Posterior cingulate gyrus (tissue), 11 donors: ENCODE results near the gene MAP7D3.
"Not testable (repeated sequence)": the region's sequence is repeated elsewhere in the genome, so short reads cannot be mapped to it uniquely, and the experiment has no call there.

Source experiments
- DNase-seq, 10 donors: peaks; one replicate each; pipeline versions ENCODE4 v3.0.0 to v3.0.0-alpha.2; 2020 to 2021; ENCODE audit warnings: mixed read lengths in 3 of 10
- intact Hi-C: fragments of 100-400 bp; cut with DNase I; formaldehyde crosslinking; loops from one replicate; pipeline ENCODE4 v1.15.1; 2023

The MAP7D3 gene

DNA sequence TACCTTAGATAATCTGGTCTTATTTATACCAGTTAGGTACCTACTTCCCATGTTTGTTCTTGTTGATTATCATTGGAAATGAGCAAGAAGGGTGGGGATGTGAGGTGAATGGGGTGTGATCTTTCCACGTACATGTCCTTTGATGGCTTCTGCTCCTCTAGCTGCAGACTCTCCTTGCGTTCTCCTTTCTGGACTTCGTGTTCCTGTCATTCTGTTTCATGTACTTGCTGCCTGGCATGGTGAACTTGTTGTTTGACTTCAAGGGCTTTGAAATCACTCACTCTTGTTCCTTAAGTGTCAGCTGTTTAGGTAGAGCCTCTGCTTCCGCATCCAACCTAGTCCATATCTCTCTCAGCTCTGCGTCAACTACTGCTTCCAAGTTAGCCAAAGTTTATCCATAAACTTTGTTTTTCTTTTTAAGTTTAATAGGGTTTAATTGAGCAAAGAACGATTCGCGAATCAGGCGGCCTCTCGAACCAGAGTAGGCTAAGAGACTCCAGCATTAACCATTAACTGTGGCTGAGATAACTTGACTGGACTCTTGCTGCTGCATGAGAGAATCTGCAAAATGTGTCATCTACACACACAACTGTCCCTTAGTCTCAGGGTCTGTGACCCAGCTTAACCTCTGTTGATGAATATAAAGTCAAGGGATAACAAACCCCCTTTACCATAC, 61.0 kb downstream of the MAP7D3 start:
- intact Hi-C loops, result no loop called here

DNA sequence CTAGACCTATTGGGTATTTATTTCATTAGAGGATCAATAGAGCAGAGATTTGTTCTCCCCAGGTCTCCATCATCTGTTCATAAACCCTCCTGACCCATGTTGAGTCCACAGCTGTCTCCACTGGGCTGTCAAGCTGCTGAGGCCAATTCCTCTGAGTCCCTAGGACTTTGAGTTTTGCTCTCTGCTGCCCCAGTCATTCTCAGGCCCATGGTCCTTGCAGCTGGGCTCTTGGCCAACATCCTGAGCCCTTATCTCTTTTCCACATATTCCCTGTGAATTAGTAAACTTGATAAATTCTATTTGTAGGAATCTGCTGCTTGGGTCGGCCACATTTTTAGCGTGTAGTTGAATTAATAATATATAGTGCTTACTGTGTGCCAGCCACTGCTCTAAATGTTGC, 62.0 kb downstream of the MAP7D3 start:
- no peak for DNase-seq
- intact Hi-C loops, result no loop called here

More for the DNA sequence above, 61.0 kb downstream of the MAP7D3 start:
- DNase-seq, result no peak

DNA sequence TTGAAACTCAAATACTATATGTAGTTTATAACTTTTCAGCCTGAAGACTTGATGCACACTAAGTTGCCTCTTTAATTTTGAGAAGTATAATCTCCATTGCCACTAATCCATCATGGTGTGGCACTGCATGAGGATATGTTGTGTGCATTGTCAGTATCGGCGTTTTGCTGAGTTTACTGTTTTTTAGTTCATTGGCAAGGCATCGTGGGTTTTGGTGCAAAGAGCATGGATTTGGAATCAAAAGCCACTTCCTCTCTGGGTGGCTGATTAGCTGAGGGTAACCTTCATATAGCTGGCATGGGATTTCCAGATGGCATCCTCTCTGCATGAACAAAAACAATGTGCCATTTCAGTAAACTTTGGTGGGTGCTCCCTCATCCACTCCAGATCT, 65.2 kb downstream of the MAP7D3 start:
- intact Hi-C loops, result no loop called here

DNA sequence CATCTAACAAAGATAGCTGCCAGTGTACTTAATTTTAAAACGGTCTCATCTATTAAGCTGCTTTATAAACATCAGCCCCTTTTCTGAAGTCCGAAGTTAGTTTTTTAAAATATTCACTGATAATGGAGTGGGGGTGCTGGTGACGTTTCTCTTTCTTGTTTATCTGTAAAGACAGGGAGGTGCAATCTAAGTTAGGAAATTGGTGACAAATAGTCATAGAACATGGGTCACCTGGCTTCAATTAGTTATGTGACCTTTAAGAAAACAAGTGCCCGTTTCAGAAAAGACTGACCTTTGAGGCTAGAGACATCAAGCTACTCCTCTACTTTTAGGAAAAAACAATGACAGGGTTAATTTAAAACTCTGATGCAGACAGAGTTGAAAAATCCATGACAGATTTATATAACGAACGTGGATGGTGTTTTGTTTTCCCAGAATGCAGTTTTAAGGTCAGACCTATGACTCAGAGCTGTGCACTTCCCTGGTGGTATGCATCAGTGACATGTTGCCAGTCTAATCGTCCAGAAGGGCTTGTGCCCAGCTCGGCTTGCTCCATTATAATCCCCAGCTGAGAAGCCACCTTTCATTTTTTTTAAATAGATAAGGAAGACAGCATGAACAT, 65.7 kb downstream of the MAP7D3 start:
- intact Hi-C loops, result no loop called here
- DNase-seq, result no peak

More for the DNA sequence above, 65.2 kb downstream of the MAP7D3 start:
- no peak for DNase-seq

DNA sequence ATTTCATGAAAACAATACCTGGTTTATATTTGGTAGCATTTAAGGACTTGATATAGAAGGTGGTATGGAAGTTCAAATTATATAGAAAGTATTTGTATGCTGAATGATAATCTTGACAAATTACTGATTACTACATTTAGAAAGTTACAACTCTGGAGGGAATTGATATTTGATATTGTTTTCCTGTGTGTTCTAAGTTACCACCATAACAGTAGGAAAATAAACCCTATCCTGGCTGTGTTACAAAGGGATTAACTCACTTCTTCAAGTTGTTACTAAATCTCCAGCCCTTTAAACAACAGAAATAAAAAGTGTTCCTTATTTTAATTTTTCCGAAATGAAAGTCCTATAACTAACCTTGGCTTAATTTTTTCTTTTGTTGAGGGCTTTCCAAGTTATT, 67.3 kb downstream of the MAP7D3 start:
- intact Hi-C loops, result no loop called here
- DNase-seq, result no peak

DNA sequence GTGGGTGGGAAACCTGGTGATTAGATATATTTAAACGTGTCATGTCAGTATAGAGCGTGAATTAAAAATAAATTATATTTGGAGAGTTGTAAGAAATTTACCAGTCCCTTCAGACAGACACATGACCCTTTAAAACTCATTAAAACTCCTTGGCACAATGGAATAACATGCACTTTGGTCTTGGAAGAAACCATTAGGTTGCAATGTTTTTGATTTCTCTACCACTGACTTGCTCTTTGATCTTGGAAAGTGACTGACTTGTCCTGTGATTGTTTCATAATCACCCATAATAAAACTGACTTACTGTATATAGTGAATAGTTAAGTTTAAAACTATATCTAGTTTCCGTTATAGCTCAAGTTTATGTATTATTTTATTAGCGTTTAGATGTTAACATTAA, 68.0 kb downstream of the MAP7D3 start:
- intact Hi-C loops, result no loop called here
- no peak for DNase-seq

DNA sequence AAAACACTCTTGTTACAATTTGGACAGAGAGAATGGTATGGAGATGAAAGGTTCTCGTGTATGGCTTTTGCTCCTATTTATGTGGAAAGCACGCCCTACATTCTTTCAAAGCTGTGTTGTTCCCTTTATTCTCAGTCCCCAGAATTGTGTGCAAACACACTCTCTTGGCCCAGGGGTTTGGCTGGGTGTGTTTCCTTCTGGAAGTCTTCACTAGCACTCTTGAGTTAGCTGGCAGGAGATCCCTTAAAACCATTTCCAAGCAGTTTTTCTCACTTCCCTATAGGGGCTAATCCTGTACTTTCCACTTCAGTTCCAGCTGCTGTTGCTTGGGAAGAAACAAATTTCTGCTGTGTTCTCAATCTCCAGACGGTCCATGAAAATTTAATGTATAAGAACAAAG, 68.8 kb downstream of the MAP7D3 start:
- intact Hi-C loops, result no loop called here
- DNase-seq, result no peak

DNA sequence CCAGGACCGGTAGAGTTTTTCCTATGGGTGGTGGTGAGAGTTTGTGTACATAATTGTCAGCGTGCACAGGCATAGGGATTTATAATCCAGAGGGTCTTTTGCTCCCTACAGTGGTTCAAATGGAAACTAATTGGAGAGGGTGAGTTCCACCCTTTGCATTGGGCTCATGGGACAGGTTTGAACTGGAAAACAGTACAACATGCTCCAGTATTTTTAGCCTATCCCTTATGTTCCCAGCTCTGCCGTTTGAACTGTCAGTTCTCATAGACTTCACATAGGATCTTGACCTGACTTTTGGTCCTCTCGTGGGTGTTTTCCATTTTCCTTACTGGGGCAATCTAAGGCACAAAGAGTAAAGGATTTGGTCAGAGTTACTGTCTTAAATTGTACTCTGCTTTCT, 72.1 kb downstream of the MAP7D3 start:
- intact Hi-C loops, result no loop called here
- DNase-seq, result no peak

DNA sequence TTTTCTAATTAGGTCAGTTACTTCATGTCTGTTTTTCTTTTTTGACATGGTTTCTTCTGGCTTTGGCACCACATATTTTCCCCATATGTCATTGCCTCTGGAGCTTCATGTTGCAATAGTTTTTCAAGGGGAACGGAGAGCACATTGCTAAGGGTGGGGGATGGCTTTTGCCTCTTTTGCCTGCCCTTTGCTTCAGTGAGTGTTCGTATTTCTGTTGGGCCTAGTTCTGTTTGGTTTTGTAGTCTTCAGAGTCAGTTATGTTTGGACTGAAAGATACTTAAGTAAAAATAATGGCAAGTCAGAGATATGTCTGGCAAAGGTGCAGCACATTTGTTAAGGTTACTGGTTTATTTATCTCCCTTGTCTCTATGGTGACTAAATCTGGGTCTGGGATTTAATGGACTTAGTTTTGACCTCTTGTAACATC, 74.8 kb downstream of the MAP7D3 start:
- no peak for DNase-seq
- intact Hi-C loops, result no loop called here

DNA sequence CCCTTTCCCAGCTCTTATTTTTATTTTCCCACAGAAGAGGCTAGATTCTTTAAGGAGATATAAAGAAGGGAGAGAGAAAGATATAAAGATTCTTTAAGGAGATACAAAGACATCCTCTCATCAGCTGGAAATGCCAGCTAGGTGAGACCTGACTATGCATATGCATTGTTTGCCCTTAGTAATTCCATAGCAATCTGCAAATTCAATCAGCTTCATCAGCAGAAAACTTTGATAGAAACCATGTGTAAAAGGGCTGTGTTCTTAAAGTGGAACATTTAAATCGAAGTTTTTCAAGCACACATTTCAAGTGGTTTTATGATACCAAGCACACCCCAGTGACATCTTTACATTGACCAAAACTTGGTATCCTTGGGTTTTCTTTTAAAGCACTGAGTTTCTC, 79.8 kb downstream of the MAP7D3 start:
- intact Hi-C loops, result no loop called here
- no peak for DNase-seq

DNA sequence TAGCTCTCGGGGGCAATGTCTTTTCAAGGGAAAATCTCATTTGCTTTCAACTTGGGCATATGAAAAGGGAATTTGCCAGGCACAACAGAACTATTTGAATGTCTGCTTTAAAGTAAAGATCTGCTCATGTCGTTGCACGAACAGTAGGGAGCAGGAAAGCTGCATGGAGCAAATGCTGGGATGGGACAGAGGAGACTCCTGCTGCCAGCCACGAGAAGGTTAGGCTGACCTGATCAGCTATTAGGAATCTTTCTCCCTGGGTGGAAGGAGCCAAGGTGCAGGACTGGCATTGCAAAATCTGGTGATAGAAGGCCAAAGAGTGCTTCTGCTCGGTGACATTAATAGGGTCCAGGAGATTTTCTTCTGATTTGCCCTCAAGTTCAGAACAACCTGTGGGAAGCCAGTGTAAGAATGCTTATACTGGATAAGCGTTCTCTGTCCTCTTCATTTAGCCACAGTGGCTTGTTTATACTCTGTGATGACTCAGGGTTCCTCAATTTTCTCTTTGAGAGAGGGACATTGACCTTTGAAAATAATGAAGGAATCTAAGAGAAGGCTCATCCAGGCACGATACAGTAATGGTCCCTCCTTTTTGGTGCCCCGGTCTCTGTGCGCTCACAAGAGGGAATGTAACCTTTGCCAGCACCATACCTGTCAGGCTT, 80.9 kb downstream of the MAP7D3 start:
- DNase-seq, result no peak
- intact Hi-C loops, result no loop called here

DNA sequence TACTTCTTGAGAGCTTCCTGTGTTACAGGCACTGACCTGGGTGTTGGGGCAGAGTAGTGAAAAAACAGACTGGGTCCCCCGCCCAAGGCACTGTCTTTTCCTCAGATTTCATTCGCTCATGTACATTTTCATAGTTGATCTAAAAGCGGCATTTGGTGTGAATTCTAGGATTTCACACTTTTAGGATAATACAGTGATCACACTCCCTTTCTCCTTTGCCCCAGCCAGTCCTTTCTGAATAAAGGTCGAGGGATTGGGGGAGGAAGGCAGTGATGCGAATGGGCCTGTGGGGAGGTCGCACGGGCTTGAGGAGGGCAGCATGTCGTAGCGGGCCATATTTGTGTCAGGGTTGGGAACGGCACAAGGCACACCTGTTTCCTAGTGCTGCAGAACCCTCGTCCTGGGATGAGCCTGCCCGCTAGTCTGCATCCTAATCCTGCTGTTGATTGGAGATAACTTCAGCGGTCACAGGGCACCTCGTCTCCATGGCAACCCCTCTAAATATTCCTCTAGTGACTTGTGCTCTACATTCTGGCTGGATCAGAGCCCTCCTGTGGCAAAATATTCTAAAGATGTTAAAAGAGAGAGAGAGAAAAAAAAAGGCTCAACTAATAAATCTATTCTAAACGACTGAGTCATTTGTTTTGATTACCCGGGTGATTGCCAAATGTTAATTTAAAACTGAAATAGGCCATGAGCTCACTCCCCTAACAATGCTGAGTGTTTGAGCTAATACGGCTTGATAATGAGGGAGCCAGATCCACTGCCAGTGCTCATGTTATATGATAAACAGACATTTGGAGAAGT, 82.1 kb downstream of the MAP7D3 start:
- intact Hi-C loops, result loop anchor here (5.0 kb wide), 1 partner anchor 98 kb away; no protein-coding TSS in a partner anchor
- peak in 3 of 10 donors; percentile 17 to 80 (median 25) for DNase-seq

DNA sequence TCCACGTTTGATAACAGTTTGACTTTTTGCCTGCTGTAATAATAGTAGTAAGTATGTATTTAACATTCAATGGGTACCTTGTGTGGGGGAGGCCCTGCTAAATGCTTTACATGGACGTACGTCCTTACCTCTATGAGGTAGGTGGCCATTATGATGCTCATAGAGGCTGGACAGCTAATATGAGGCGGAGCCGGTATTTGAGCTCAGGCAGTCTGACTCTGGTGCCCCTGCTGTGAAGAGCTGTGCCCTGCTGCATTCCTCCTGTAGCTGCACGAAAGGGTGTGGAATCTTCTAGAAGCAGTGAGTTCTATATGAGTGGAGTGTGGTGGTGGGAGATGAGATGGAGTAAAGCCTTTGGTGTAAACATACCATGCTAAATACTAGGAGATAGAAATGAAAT, 83.2 kb downstream of the MAP7D3 start:
- intact Hi-C loops, result loop anchor here (5.0 kb wide), 1 partner anchor 99 kb away; no protein-coding TSS in a partner anchor
- DNase-seq, result not testable (repeated sequence)

DNA sequence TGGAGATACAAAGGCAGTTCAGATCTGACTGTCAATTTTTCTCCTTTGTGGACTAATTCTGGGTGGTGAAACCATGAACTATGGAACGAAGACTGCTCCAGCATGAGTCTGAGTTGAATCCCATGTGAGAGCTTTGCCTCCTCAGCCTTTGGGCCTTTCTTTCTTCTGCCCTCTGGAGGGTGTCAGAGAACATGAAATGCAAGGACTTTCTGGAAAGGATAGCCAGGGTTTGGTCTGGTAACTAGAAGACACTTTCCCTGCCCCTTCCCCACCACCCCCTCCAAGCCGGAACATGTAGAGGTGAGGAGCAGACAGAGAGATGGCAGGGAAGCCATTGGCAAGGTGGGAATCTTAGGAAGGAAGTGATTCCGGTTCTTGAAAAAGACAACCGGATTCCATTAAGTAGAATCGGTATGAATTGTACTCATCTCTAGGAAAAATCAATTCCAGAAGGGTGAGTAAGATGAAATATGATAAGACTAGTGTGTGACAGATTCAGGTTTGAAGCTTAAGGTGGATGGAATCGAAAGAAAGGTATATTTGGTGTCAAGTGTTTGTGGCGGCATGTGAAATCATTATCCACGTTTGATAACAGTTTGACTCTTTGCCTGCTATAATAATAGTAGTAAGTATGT, 84.9 kb downstream of the MAP7D3 start:
- intact Hi-C loops, result loop anchor here (5.0 kb wide), 1 partner anchor 101 kb away; no protein-coding TSS in a partner anchor
- DNase-seq, result no peak

DNA sequence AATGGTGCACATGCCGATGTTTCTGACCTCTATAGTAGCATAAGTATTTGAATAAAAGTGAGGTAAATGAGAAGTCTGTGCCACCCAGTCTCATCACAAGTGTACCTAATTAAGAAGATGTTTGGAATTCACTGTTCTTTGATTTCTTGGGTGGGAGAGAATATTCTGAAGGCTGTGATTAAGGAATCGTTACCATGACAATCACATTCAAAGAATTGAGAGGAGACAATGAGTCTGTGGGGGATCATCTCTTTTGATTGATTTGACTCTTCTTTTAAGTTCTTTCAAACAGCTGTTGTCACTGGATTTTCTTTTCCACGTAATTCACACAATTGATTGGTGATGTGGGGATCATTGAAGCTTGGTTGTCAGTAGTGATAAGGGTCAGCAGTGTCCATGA, 85.8 kb downstream of the MAP7D3 start:
- no peak for DNase-seq
- intact Hi-C loops, result loop anchor here (5.0 kb wide), 1 partner anchor 102 kb away; no protein-coding TSS in a partner anchor

DNA sequence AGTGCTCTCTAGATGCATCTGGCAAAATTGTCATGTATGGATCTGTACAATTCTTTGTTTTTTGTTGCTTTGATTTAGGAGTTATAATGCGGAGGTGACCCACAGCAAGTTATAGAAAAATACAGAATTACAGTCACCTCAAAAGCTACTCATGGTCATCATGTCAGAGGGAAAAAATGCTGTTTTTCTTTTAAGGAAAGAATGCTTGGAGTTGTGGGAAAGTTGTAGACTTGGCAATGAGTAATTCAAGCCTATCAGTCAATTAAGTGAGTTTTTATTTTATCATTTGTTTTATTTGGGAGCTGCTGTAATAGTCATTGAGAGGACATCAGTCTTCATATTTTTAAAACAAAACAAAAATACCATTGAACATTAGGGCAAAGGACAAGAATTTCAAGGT, 87.5 kb downstream of the MAP7D3 start:
- intact Hi-C loops, result loop anchor here (2.0 kb wide), 1 partner anchor 135 kb away; no protein-coding TSS in a partner anchor
- no peak for DNase-seq
